Activated CD8-positive, alpha-beta memory T cell treated with anti-CD3 and anti-CD28 coated beads, Interleukin-2, amount 50 U/mL, for 48 hours (primary cell): ENCODE results near the gene MAML3.

Source experiments
- DNase-seq: peaks from one replicate; pipeline ENCODE4 v3.0.0-alpha.2; 2020

MAML3 gene

DNA sequence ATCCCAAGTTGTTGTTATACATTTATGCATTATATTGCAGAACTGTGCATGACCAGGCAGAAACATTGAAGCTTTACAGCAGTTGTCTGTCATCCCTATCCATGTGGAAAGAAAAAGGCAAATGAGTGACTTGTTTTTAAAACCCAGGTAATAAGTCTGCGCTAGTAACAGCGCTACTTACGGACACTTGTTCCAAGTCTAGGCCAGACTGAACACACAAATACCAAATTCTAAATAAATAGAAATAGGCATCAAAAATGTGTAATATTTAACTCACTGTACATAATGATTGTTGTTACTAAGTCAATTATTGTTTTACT lies 548 bp upstream of the MAML3 start:
- DNase-seq, result no peak

DNA sequence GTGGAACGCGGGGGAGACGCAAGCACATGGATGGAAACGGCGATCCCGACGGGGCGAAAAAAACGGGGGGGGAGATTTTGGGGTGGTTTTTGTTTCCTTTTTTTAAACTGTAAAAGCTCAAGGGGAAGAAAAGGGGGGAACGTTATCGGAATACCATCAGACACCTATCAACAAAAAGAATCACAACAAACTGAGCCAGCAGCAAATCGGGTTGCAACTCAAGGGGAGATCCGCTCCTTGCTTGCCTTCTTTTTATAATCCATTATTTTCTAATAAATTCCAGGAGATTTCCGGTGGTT lies 616 bp downstream of the MAML3 start:
- no peak for DNase-seq

DNA sequence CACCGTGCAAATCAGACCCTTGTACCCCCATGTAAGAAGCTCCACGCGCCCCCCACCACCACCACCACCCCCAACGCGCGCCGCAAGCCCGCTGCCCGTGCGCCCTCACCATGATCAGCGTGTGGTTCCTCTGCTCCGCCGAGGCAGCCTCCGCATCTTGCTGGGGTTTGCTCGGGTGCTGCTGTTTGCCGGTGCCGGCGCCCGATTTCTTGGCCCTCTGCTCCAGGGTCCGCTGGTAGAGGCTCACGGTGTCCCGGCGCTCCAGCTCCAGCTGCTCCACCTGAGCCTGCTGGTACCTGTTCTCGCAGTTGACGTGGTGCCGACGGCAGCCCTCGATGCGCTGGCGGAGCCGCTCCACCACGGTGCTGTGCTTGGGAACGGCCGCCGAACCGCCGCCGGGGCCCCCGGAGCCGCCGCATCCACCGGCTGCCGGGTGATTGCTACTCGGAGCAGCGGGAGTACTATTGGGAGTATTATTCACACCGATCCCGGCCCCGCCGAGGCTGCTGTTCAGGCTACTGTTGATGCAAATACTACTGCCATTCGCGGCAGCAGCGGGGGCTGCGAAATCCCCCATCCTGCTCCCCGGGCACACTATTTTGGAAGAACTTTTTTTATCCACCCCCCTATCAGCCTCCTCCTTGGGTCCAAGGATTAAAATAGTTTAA lies 1.1 kb downstream of the MAML3 start:
- DNase-seq, result peak; percentile 73

DNA sequence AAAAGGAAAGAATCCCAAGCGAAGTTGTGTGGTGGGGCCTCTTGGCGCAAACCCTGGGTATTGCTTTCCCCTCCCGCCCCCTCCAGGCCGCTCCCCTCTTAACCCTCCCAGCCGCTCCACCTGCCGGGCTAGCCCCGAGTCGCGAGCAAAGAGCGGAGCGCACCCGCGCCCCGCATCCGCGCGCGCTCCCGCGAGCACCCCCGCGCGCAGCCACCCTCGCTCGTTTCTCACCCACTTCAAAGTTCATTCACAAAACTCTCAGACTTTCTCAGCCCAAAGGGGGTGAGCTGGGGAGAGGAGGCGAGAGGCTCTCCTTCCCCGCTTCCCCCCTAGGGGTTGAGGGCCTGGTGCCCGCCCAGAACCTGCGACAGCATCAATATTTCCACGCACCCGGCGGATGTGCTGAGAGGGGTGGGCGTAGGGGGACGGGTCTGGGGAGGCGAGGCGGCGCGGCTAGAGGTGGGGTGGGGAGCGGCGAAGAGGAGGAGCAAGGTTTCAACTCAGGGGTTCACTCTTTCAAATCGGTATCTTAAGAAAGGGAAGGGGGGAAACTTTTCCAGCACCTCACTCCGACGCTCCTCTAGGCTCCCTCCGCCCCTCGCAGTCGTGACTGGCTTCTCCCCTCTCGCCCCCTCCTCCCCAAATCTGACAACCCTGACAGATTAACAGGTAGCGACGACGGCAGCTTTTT lies 1.8 kb downstream of the MAML3 start:
- DNase-seq, result peak; percentile 83

DNA sequence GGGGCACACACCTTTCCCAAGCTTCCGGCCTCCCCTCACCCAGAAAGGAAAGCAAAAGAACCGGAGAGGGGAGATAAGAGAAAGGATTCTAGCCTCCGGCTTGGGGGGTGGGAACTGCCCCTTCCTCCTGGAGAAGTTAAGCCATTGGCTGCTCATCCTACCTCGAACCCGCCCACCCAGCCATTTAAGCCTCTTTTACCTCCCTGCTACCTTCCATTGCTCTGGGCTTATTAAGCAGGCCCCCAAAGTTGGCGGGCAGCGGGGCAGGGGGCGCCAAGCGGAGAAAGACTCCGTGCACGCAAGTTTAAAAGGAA lies 2.3 kb downstream of the MAML3 start:
- no peak for DNase-seq

DNA sequence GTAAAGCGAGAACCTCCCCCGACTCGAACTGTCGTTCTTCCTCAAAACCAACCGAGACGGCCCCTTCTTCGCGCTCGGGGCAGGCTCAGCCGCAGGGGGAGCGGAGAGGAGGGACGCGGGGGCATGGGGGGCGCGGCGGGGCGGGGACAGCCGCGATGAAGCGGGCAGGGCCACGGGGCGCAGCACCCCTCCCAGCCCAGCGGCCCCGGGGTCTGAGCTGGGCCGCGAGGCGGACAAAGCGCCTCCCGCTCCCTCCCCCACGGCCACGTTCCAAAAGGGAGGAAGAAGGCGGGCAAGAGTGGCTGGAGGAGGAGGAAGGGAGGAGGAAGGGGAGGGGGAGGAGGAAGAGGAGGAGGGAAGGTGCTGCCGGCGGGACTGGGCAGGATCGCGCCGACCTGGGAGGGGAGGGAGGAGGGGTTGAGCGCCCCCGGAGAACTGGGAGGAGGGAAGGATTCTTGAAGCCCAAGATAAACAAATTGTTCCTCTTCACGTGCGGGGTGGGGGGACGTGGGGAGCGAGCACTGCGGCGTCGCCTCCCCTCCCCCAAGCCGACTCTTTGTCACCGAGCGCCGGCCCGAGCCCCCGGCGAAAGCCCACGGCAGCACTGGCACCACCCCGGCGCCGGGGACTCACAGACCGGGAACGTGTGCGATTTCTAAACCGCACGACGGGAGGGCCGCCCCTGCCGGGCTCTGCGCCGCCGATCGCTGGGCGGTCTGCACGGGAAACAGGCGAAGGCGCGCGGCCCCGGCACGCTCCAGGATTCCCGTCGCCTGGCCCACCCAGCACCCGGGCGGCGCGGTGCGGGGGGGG lies 2.9 kb downstream of the MAML3 start:
- DNase-seq, result peak; percentile 74

DNA sequence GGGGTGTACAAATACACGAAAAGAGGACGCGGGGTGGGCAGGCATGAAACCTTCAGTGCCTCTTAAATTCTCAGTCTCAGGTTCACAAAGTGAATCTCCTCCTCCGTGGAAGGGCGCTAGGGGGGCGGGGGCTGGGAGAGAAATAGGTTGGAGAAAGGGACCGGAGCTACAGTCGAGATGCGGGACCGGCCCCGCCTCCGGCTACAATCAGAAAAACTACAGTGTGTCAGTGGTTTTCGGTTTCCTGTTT lies 3.4 kb downstream of the MAML3 start:
- DNase-seq, result no peak

DNA sequence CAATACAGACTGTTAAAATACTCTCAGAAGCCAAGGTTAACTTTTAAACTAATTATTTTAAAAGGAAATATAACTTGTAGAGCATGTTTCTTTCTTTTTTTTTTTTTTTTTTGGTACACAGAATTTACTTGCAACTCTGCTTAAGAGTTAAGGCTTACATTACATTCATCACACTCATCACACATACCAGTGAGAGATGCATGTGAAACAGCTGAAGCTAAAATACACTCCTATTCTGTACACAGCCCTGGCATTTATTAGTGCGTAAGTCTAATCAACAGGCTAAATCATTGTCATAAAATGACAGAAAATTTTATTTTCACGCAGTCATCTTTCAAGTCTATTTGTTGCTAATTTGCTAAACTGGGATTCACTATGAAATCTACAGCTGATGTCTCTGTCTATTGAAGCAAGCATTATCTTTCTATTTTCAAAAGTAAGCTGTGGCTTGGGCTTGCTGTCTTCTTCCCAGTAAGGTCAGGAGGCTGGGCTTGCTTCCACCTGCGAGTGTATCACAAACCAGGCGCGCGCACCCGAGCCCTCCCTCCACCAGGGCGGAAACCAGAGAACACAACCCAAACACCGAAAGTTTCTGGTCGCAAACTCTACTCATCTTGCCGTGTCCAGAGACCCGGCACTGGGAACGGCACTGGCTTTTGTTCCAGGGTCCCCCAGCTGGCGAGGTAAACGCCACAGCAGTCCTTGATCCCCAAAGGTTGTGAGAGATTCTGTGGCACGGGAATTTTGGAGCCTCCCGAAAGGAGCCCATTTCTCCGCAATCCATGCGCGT lies 3.9 kb downstream of the MAML3 start:
- DNase-seq, result peak; percentile 69

DNA sequence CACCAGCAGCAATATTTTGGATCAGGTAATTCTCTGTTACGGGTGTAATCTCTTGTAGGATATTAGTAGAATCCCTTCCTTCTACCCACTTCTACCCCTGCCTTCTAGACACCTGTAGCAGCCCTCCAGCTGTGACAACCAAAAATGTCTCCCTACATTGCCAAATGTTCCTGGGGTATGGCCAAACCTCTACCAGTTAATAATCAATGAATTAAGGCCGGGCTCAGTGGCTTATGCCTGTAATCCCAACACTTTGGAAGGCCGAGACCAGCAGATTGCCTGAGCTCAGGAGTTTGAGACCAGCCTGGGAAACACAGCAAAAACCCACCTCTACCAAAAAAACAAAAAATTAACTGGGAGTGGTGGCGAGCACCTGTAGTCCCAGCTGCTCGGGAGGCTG lies 9.9 kb downstream of the MAML3 start:
- no peak for DNase-seq

DNA sequence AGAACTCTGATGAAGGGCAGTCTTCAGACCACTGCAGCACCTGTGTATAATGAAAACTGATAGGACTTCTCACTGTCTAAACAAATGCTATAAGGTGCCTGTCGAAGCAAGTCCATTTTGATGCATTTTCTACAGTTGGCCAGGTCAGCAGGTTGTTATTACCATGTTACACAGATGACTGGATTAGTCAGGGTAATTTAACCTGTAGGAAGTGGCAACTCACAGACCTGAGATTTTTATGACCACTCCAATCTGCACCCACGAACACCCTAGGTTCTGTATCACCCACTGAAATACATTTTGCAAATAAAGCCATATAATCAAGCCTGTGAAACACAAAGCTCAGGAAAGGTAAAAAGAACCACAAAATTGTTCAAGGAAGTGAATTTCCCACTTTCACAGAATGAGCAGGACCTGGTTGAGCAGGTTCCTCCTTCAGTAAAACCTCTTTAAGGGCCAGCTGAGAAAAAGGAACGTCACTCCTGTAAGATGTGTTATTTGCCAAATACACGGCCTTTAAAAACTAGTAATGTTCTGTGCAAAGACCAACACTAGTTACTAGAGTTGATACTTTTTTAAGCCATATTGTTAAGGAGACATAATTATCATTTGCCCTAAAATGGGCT lies 12.7 kb downstream of the MAML3 start:
- DNase-seq, result no peak

DNA sequence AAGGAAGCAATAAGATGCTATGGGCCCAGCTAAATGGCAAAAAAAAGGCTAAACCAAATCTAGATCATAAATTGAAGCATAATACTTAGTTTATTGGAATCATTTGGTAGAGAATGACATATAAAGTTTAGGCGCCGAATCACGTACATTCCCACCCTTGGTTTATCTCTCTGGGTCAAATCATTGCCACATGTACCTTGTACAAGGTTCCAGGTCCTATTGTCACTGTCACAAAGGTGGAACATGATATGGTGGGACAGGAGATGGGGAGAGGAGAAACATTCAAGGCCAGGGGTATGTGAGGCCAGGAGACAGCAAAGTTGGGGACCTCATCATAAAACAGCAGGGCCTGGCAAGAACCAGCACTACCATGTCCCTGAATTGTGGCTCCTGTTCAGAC lies 13.4 kb downstream of the MAML3 start:
- DNase-seq, result no peak

DNA sequence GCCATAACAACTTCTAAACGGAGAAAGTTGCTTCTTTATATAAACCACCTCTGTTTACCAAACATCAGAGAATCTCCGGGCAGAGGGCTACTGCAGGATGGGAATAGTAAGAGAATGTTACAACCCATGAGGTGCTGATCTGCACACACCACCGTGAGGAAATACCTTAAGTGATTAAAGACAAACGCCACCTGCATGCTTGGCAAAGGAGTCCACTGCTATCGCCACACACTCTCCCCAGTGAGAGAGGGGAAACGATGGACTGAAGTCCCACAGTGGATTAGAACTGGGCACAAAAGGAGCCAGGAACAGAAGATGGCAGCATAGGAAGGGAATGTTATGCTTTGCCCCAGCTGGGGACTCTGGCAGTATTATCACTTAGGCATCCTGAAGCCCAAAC lies 15.6 kb downstream of the MAML3 start:
- DNase-seq, result no peak

DNA sequence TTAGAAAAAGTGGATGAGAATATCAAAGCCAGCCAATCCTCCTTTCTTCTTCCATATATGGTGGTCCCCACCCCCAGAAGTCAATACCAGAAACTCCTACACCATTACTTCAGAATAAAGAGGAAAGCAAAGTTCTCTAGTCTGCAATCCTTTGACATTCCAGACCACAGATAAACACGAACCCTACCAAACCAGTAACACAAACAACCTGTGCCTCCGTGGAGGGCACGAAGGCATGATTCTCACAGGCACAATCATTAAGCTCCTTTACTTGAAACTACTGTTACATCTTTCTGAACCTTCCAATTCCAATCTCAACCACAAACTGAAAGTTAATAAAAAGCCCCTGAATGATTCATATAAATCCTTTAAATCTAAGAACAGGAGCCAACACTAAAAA lies 16.3 kb downstream of the MAML3 start:
- DNase-seq, result no peak

DNA sequence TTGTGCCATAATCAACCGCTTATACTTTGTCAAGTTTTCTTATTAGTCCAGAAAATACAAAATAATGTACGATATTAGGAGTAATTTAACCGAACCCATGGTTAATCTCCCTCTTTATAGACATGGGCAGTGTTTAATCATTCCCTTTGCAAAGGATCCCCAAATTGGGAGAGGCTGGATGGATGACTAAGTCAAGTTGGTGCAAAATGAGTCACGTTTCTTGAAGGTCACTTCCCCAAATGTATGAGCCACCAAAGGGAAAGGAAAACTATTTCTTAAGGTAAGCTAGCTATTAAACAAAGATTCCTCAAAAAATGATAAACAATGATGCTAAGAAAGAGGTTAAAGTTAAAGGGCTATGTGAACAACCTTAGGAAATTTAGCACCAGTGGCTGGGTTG lies 17.5 kb downstream of the MAML3 start:
- DNase-seq, result no peak

DNA sequence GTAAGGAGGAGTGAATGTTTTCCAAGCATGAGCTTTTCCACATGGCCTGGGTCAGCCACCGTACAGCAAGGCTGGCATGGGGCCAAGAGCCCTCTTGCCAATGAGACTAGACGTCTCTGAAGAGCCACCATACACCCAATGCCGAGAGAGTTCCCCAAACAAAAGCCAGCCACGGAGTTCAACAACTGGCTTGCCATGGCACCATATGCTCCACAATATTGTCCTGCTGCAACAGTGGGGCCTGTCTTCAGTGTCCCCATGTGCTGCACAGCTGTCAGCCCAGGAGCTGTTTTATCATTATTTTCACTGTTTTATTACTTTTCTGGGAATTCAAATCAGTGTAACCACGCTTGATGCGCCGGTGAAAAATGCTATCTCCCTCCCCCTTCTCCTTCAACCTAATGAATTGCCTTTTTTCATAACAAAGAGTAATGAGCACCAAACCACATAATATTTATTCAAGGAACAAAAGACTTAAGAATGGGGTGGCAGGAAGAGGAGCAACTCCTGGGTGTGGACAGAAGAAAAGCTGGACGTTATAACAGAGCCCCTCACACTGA lies 18.4 kb downstream of the MAML3 start:
- DNase-seq, result no peak

DNA sequence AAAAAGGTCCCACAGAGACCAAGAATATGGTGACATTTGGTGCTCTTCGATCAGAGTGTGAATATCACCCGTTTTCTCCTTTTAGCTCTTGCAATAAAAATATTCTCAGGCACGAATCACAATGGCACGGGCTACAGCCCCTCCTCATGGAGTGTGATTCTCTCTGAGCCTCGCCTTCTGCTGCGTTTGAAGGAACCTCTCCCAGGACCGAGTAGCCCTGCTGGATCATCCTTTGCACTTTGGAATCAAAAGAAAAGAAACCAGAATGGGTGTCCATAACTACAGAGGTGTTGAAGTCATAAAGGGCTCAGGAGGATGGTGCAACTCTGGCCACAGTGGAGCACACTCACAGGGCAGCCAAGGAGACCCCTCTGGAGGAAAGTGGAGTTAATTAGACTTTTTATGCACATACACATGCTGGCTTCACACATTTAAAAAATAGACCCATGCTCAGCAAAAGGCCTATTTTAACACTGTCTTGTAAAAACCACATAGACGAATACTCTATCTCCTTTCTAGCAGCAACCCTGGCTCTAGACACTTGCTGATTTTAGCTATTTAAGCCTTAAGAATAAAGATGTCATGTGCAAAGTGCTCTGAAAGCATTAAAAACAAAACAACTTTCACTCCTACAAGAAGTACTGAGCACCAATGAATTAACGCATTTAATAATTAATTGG lies 19.1 kb downstream of the MAML3 start:
- DNase-seq, result no peak

DNA sequence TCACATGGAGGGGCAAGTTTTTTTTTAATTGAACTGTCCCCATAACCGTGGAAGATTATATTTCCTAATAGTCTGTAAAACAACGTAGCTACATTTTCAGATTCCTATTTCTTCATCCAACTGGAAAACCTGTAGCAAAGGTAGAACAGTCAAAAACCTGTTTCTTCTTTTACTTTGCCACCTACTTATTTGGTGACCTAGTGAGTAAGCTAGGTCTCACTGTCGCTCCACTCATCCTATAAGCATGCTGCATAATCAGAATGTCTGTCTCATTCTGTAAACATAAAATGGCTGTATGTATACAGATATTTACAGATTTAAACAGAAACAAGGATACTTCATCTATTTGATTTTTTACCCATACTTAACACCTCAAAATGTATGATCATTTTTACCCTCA lies 20.4 kb downstream of the MAML3 start:
- no peak for DNase-seq

DNA sequence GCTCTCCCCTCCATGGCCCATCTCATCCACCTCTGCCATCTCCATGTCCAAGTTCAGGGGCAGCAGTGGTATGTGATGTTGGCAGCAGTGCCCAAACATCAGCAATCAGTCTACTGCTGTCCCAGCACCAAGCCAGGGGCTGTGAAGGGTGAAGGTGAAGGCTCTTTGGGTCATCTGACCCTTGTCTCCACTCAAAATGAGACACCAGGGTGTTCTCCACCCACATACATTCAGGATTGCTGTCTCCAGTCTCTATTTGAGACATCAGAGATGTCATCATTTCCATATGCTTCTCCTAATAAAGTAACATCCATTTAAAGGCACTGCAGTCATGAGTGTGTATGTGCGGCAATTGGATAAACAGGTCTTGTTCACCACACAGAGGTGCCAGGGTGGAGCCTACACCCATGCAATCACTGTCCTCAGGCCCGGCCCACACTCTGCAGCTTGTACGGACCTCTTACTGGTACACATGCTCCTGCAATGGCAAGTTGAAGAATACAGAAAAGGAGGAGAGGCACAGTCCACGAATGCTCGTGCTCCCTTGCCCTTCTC lies 22.2 kb downstream of the MAML3 start:
- DNase-seq, result no peak

DNA sequence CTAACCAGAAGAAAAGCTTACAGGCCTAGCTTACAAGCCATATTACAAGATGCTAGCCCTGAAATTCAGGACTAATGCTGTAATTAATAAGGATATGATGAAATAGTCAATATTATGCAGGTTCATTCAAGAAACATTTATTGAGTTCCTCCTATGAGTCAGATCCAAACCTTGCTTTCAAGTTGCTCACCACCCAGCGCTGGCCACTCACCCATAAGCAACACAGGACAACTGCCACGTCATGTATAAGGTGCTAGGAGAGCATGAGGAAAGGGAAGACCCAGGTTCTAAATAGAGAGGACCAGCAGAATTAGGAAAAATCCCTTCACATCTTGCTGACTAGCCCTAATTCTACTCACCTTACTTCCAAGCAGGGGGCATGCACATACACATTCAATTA lies 23.3 kb downstream of the MAML3 start:
- DNase-seq, result no peak

DNA sequence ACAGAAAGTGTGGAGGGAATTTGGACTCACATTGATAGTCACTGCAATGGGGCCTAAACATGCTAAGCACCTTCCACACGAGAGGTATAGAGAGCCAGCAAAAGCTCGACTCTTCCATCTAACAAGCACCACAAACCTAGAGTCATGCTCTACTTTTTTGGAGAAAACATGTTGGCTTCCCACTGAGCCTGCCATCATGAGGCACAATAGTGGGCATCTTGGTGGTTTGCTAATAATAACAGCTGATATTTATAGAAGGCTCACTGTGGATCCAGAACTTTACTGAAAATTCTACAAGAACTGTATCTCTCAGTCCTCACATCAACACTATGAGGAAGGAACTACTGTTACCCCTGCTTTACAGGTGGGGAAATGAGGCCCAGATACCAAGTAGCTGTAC lies 26.6 kb downstream of the MAML3 start:
- DNase-seq, result no peak

DNA sequence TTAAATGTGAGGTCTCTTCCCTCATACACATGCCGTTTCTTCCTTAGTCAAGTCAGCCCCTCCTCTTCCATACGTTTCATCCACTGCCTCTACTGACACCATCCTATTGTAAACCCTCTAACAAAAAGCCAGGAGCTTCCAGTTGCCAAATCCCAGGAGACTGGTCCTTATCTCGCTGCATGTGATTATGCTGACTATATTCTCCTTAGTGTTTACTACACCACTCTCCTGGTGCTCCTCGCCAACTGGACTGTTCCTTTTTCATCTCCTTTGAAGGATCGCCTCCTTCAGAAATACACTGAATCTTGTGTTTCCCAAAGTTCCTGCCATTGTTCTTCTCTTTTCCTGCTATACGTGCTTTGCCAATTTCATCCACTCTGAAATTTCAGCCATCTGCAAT lies 27.7 kb downstream of the MAML3 start:
- no peak for DNase-seq

DNA sequence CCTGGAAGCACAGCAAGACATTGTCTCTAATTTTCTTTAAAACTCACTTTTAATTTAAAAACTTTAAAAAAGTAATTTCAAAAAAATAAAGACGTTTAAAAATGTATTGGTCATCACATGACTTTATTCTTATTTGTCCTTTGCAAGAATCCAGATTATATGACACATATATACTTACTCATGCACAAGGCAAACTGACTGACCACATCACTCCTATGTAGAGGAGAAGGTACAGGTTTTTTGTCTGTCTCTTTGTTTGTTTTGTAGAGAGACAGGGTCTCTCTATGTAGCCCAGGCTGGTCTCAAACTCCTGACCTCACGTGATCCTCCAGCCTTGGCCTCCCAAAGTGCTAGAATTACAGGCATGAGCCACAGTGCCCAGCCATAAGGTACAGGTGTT lies 28.6 kb downstream of the MAML3 start:
- no peak for DNase-seq
